A204.1 (cell line): ENCODE data around the gene INAVA.

ENCODE experiments used
- FAIRE-seq: peaks from 2 replicates; lab custom pipeline; 2012; peaks lifted over from hg19 to GRCh38; lab: Jason Lieb, UNC

INAVA gene

DNA sequence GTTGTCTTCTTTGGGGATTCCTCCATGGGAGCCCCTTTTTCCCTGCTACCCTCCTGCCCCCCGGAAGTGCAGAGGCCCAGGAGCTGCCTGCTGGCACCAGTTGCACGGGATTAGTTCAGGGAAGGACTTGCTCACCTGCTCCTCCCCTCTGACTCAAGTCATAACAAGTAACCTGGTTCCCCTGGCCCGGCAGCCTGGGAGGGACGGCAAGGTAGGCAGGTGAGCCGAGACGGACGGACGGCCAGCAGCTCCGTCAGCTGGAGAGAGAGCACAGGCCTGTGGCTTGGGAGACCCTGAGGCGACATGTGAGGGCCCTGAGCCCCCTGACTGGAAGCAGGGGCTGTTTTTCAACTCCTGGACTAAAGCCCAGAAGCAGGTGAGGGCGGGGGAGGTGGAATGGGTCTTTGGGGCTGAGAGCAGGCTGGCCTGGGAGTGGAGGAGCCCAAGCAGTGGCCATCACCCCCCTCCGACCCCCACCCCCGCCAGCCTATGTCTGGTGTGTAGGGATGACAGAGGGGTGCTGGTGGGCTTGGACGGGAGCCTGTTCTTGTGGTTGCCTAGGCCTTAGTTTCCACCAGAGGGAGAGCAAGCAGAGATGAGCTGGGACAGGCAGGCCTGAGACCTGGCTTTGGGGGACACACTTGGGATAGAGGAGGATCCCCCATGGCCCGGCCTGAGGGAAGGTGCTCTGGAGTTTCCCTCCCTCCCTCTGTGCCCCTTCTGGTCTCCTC is at the start of gene INAVA:
Gene INAVA, plus strand, starts transcription at position 189 of the 731 bp plus-strand sequence. CDS start 3,501 bp downstream, outside the sequence.
- FAIRE-seq: no peak

DNA sequence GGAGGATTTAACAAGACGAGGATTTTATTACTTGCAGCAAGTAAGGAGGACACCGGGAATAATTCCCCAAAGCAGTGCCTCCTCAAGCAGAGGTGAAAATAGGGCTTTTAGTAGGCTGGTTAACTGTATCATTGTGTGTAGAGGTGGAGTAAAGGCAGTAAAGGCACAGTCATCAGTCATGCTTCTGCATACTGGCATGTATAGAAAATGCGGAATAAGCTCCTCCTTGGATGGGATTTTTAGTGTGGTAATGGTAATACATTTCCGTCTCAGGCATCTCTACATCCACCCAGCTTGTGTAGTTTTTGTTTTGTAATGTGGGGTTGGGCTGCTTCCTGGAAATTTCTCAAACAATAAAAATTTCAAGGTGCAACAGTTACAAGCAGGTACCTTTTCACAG is 49.3 kb upstream of the INAVA start:
- no peak for FAIRE-seq

GRCh38 chr1:200846398-200846797 is 48.3 kb upstream of the INAVA start:
- FAIRE-seq: no peak

GRCh38 chr1:200849430-200849829 is 45.3 kb upstream of the INAVA start:
- no peak for FAIRE-seq

DNA sequence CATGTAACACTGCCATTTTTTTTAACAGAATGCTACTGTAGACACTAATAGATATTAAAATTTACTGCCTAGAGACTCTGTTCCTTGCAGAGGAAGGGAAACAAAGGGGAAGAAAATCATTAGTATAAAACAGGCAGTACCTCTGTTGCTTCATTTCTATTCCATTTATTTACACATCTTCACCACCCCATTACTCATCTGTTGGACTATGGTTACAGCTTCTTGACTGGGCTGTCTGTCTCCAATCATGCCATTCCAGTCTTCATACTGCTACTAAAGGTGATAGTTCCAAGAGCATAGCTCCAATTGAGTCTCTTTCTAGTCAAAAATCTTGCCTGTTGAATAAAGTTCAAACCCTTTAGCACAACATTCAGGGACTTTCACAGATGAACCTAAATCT is 44.1 kb upstream of the INAVA start:
- FAIRE-seq: no peak

DNA sequence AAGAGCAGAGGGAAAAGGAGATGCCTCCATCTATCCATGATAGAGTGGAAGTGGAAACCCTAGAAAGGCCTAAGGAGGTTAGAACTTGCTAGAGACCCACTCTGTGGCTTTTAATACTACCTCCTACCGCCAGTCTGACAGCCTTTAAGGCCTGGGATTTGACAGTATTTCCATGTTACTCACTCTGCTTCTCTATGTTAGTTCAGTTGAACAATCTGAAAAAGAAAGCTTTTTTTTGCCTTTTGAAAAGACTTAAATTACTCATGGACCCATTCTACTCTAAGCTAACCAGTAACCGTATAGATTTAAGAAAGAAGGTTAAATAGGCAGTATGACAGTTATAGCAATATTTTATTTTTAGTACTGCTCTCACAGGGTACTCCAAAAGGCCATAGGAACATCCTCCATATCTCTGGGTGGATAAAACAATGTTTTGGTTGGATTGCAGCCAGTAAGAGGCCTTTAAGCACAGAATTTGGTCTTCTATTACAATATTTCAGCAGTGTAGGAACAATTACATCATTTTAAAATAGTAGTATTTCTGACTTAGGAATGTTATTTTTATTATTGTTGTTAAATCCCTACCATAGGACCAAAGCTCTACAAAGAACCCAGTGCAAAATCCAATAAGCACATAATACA is 37.9 kb upstream of the INAVA start:
- no peak for FAIRE-seq

- FAIRE-seq: no peak
Observed at GRCh38 chr1:200857804-200858203, 36.9 kb upstream of the INAVA start.

GRCh38 chr1:200861937-200862647 is 32.6 kb upstream of the INAVA start:
- no peak for FAIRE-seq

DNA sequence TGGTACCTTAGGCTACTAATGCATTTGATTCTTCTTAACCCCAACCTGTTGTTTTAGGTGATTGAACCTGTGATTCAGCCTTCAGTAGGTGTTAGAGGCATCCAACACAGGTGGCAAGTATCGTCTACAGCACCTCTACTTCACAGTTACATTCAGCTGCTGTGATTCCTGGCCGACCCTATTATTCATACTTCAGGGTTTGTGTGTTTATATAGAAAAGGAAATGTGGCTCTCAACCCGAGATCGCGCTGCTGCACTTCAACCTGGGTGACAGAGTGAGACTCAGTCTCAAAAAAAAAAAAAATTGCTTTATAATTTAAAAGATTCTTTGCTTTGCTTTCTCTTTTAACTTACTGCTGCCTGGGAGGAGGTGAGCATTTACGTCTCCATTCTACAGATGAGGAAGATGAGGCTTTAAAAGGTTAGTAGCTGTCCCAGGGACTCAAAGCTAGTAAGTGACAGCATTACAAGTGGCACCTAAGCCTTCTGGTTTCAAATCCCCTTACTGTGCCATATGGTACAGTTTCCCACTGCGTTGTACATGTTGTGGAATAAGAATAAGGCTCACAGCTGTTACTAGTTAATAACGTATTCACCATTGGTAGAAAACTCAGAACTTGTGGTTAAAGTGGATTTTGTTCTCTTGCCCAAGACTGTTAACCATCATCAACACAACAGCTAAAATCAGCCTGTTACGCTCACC is 31.8 kb upstream of the INAVA start:
- no peak for FAIRE-seq

DNA sequence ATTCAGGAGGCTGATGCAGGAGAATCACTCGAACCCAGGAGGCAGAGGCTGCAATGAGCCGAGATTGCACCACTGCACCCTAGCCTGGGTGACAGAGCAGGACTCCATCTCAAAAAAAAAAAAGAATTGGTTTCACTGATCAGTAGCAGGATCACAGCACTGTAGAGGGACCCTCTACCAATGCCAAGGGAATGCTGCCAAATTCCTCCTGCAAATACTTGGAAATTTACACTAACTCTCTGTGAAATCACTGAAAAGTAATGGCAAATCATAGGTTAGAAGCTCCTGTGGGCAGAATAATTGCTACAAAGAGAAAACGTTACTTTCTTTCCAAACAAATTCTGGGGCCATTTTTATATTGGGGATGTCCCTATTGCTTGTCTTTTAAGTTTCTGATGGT is 28.6 kb upstream of the INAVA start:
- no peak for FAIRE-seq

DNA sequence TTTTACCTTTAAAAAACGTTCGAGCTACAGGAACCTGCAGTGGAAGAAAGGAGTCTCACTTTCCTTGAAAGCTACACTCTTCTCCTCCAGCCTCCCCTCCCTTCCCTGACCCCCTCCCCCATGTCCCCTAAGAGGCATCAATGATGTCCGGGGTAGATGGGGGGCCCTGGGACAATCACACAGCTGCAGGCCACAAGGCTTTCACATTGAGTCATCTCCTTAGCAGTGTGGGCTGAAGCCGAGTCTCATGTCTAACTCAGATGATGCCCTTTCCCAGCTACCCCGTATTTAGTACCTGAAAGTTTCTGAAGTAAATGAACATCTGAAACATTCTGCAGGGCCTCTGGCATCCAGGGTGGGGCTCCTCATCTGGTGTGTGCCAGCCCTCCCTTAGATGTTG is 28.2 kb upstream of the INAVA start:
- no peak for FAIRE-seq

DNA sequence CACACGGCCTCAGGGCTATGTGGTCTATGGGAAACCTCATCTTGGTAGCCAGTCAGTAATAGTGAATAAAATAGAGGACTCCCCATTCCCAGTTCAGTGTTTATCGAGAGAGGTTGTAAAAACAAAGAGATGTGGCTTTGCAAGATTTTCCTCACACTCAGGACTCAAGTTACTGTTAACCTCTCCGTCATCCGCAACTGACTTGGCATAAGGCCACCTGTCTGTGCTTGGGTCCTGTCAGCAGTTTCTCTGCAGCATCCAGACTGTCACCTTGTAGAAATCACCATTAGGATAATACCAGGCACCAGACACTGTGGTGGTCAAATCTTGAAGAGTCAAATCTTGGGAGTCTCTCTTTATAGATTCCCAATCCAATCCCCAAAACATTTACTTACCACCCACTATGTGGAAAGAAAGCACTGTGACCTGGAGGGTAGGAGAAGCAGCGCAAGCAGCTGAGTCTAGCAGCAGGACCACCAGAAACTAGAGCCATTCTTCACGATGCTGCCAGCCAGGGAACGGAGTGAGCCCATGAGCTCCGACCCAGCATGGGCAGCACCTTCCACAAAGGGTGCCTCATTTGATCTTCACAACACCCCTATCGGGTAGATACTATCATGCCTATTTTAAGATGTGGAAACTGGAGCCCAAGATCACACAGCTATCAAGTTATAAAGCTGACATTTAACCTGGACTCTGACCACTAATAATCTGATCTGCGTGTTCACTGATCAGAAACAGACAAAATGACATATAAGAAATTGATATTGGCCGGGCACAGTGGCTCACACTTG is 27.5 kb upstream of the INAVA start:
- no peak for FAIRE-seq

GRCh38 chr1:200869376-200869752 is 25.3 kb upstream of the INAVA start:
- FAIRE-seq: no peak

DNA sequence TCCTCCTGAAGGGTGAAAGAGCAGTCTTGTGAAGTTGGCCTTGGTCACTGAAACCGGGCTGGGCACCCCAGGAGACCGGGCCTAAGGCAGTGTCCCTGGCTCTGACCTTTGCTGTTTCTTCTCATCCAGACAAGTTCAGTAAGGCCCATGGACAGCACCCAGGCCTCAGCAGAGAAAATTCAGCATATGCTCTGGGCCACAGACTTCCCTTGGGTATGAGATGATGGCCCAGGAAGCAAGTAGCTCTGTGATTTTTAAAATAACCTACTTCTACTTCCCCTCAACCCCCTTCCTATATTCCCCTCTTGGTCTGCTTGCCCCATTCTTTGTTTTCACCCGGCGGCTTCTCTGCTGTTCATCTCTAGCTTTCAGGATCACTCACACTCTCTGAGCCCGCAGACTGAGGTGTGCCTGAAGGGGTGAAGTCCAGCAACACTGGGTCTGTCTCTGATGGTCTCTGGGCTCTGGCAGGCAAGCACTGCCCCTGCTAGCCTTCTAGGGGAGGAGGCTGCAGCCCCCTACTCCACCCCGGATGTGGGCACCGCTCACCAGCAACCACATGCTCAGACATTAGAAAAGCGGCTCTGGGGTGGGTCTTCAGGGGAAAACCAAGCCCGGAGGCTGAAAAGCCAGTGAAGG is 24.8 kb upstream of the INAVA start:
- no peak for FAIRE-seq

GRCh38 chr1:200872446-200873115 is 22.1 kb upstream of the INAVA start, which contains the start of gene GPR25:
Gene GPR25, plus strand, starts transcription at chr1:200872981. Its CDS starts 57 bp downstream, at chr1:200873038.
- FAIRE-seq: no peak

GRCh38 chr1:200873116-200873670 is 21.5 kb upstream of the INAVA start:
- FAIRE-seq: no peak

GRCh38 chr1:200873671-200874397 is 20.9 kb upstream of the INAVA start:
- FAIRE-seq: no peak

- FAIRE-seq: no peak
Observed at GRCh38 chr1:200874694-200875093, 20.0 kb upstream of the INAVA start.

GRCh38 chr1:200875416-200875815 is 19.3 kb upstream of the INAVA start:
- no peak for FAIRE-seq

DNA sequence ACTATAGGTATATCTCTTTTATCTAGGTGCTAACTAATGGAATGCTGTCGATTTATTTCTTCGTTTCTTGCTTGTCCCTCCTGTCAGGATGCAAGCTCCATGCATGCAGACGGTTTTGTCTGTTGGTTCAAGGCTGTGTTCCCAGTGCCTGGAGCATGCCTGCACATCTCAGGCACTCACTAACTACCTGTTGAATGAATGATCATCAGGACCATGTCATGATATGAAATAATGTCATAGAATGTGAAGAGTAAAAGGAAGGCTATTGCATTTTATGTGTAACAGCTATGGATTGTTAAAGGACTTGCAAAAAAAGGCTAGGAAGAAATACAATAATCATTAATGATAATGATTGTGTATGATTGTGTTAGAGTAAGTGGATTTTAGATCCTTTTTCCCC is 17.7 kb upstream of the INAVA start:
- FAIRE-seq: no peak
